C4-2B (cell line): Measurements from ENCODE around the gene MINDY4B.

ENCODE experiments used
- CTCF ChIP-seq: fragments of 450-650 bp; conservative IDR thresholded peaks from 2 replicates; pipeline ENCODE4 v1.5.1; 2017; ENCODE audit warnings: mild to moderate bottlenecking
- ZFX ChIP-seq: fragments of 450-650 bp; IDR thresholded peaks from 2 replicates; pipeline ENCODE4 v1.6.1; 2017

GRCh38 chr3:150850191-150850590 lies 55.0 kb downstream of the MINDY4B start:
- TF ChIP-seq CTCF (no peak), ZFX (no peak)
